Lower leg skin (tissue), 4 donors: ENCODE measurements around the gene VPS13A. TPM values are rescaled to one million over a fixed set of nuclear protein-coding genes. Genes with fewer than 3 reads are reported as not detected.

Experiments used
- DNase-seq, 2 donors: peaks; one replicate each; pipeline ENCODE4 v3.0.0-alpha.2; 2019; ENCODE audit warnings: low spot score in 2 of 2
- H3K4me3 ChIP-seq: fragments of 200-600 bp; sonication (generic); 2 replicates; pipeline ENCODE4 v1.5.1; 2017; ENCODE audit warnings: mild to moderate bottlenecking, low read depth; ENCODE audit not compliant: poor library complexity, severe bottlenecking
- CTCF ChIP-seq, 3 donors: fragments of 450-650 bp; IDR thresholded peaks; one replicate each; pipeline ENCODE4 v1.5.1; 2016; ENCODE audit warnings: antibody characterized with exemption in 3 of 3, mild to moderate bottlenecking in 3 of 3, moderate library complexity in 2 of 3
- POLR2A ChIP-seq, 2 donors: fragments of 450-650 bp; IDR thresholded peaks; one replicate each; pipeline ENCODE4 v1.6.1; 2016 to 2017; ENCODE audit warnings: antibody characterized with exemption in 2 of 2, mild to moderate bottlenecking in 1 of 2, moderate library complexity in 1 of 2
- WGBS, 2 donors: methylation state at CpG; one replicate each; pipeline ENCODE4 v1.1.5; 2018; 5-methylcytosine and 5-hydroxymethylcytosine counted together
- intact Hi-C: fragments of 100-400 bp; cut with DNase I; formaldehyde crosslinking; loops from one replicate; pipeline ENCODE4 v1.15.0; 2023; ENCODE audit warnings: low total_unique reads
- total RNA-seq, 4 donors: library from RNA; depleted of rRNA; stranded (reverse); fragments of >200 nt; gene quantifications; one replicate each; pipeline ENCODE4 v1.1.0, GENCODE V29; 2016

Gene VPS13A
- total RNA-seq, 4 donors from 2014 or later = 27.0 to 48.1 (median 32.5) TPM

- DNase-seq = peak in 1 of 2 donors; percentile 54
- TF ChIP-seq CTCF (IDR thresholded peaks at IDR 0.05) (no peak), POLR2A (IDR thresholded peaks at IDR 0.05) (no peak)
- intact Hi-C loops = no loop called here
- WGBS, 2 donors = 46 to 47% methylated on average over 6 to 7 of the region's 7 CpGs
- H3K4me3 ChIP-seq = no peak overlapping the region
Measured at GRCh38 chr9:77427256-77427927, 250.1 kb downstream of the VPS13A start.

- TF ChIP-seq CTCF (IDR thresholded peaks at IDR 0.05) = no peak
- no peak for TF ChIP-seq POLR2A (IDR thresholded peaks at IDR 0.05)
- DNase-seq = no peak
- WGBS, 2 donors = 50 to 51% methylated on average over 2 of the region's 2 CpGs
- intact Hi-C loops = no loop called here
- H3K4me3 ChIP-seq = no peak overlapping the region
Measured at GRCh38 chr9:77429928-77430327, 252.6 kb downstream of the VPS13A start.

GRCh38 chr9:77432053-77432452, 254.7 kb downstream of the VPS13A start:
- intact Hi-C loops = no loop called here

GRCh38 chr9:77433675-77434445, 256.5 kb downstream of the VPS13A start:
- no peak overlapping the region for H3K4me3 ChIP-seq
- intact Hi-C loops = no loop called here
- WGBS, 2 donors = 65 to 68% methylated on average over 21 of the region's 21 CpGs
- TF ChIP-seq CTCF (IDR thresholded peaks at IDR 0.05) (no peak), POLR2A (IDR thresholded peaks at IDR 0.05) (no peak)
- DNase-seq = peak; percentile 49 to 90

More at GRCh38 chr9:77432053-77432452, 254.7 kb downstream of the VPS13A start:
- DNase-seq = no peak
- 88 to 93% methylated on average over 6 of the region's 6 CpGs for WGBS, 2 donors
- TF ChIP-seq CTCF (IDR thresholded peaks at IDR 0.05) (no peak), POLR2A (IDR thresholded peaks at IDR 0.05) (no peak)
- no peak overlapping the region for H3K4me3 ChIP-seq

- TF ChIP-seq CTCF (IDR thresholded peaks at IDR 0.05) = no peak
- 84 to 89% methylated on average over 4 of the region's 4 CpGs for WGBS, 2 donors
- no peak for DNase-seq
- no peak overlapping the region for H3K4me3 ChIP-seq
- intact Hi-C loops = no loop called here
Measured at GRCh38 chr9:77435277-77435676, 257.9 kb downstream of the VPS13A start.
